Fibroblast of pulmonary artery (primary cell): ENCODE measurements around the gene DYNLT3.

ENCODE experiments used
- DNase-seq: peaks from one replicate; pipeline ENCODE4 v3.0.0-alpha.2; 2010; ENCODE audit warnings: low read depth
- H3K4me3 ChIP-seq: replicated peaks from 2 replicates; pipeline ENCODE4 v1.5.1; 2011; ENCODE audit warnings: low read depth, mild to moderate bottlenecking, control low read depth, low read length, moderate library complexity
- TF ChIP-seq, protein P1 (sequence below): IDR thresholded peaks from 2 replicates; pipeline ENCODE4 v1.5.1; 2011; ENCODE audit warnings: mild to moderate bottlenecking, control low read depth, low read length, inconsistent platforms; ENCODE audit errors: missing control alignments

The DYNLT3 gene

DNA sequence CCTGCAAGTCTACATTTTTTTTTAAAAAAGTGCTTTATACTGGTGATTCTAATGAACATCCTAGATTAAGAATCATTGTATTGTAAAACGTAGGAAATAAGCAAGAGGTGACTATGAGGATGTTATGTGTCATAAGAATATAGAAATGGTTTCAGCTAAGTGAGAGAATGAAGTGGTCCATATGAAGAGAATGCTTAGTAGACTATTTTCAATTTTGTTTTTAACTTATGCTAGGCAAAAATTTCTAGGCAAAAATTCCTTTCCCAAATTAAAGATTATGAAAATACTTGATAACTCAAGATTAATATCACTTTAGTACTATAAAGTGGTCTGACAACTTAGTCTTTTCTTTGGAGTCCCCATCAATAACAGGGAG, 825 bp downstream of the DYNLT3 start:
- DNase-seq = no peak

DNA sequence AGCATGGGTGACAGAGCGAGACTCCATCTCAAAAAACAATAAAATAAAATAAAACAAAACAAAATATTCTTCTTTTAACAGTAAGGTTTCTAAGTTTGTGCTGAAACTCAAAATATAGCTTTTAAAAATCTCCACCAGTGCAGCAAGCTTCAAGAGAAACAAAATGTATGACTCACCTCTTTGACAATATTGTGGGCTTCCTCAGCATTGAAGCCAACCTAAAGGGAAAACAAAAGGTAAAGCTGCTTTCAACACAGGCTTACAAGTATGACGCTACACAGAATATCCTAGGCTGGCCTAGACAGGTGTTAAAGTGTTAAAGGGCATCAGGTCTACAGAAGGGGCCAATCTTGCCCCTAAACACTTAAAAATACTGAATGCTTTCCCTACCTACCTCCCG, 1.2 kb downstream of the DYNLT3 start:
- H3K4me3 ChIP-seq = peak overlapping the region; percentile 68
- no peak for DNase-seq
- TF ChIP-seq, protein P1, sequence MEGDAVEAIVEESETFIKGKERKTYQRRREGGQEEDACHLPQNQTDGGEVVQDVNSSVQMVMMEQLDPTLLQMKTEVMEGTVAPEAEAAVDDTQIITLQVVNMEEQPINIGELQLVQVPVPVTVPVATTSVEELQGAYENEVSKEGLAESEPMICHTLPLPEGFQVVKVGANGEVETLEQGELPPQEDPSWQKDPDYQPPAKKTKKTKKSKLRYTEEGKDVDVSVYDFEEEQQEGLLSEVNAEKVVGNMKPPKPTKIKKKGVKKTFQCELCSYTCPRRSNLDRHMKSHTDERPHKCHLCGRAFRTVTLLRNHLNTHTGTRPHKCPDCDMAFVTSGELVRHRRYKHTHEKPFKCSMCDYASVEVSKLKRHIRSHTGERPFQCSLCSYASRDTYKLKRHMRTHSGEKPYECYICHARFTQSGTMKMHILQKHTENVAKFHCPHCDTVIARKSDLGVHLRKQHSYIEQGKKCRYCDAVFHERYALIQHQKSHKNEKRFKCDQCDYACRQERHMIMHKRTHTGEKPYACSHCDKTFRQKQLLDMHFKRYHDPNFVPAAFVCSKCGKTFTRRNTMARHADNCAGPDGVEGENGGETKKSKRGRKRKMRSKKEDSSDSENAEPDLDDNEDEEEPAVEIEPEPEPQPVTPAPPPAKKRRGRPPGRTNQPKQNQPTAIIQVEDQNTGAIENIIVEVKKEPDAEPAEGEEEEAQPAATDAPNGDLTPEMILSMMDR = no peak

More for the DNA sequence above, 825 bp downstream of the DYNLT3 start:
- H3K4me3 ChIP-seq = peak overlapping the region; percentile 68
- TF ChIP-seq, protein P1 = no peak

DNA sequence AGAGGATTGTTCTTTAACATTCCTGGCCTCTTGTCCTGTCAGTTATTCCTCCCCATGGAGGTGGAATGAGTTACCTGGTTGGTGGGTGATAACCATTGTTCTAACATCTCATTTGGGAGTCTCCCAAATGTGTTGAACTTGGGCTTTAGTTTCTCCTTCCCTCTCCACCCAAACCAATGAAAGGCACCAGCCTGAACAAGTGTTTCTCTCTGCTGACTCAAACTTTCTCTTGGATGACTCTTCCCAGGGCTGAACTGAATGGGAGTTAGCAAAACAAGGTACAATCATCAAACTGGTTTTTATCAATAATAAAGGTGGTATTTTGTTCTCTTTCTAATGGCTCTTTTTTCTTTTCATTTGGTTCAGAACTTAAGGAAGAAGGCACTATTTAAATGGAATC, 2.7 kb downstream of the DYNLT3 start:
- TF ChIP-seq, protein P1 = no peak
- DNase-seq = no peak
- H3K4me3 ChIP-seq = no peak overlapping the region

DNA sequence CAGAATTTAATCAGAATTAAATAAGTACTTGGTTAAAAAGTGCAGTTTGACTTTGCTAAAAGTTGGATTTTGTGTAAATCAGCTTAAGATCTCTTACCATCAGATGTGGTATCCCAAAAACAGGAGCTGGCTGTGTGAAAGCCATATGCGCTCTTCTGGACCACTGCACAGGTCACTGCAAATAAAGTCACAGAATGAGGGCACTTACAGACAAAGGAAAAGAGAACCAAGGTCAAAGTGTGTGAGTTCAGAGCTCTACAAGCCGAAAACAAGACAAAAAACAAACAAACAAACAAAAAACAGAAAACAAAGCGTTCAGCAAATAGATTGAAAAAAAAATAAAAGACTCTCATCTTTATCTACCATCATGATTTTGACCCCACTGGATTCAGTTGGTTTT, 6.4 kb downstream of the DYNLT3 start:
- no peak overlapping the region for H3K4me3 ChIP-seq
- no peak for DNase-seq
- TF ChIP-seq, protein P1 = no peak

DNA sequence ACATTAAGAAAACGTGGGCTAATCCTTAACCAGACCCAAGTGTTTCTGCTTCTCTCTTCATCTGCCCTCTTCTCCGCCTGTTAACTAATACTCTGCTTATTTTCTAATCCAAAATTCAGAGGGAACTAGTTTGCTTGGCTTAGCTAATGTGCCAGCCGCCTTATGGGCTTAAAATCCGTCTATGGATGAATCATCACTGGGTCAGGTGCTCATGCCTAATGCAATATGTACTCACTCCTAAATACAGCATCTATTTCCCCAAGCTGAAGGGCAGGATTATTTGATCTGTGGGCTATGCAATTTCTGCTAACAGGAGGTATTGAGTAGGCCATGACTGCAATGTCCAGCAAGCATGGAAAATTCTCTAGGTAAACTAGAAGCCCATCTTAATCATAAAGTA, 12.4 kb downstream of the DYNLT3 start:
- TF ChIP-seq, protein P1 = no peak
- no peak for DNase-seq
- H3K4me3 ChIP-seq = no peak overlapping the region

DNA sequence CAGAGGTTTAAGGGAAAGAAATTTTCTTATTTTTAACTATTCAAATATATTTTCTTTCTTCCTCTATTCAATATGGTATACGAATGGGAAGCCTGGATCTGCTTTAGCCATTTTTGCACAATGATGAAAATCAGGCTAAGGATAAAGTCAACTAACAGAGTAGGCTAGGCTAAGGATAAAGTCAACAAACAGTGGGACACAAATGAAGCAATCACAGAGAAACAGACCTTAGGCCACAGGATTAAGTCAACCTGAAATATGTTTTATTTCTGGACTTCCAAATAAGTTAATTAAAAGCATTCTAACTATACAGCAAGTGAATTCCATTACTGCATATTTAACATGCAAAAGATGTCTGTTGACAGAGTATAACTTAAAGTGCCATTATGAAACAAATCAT, 17.0 kb downstream of the DYNLT3 start:
- no peak overlapping the region for H3K4me3 ChIP-seq
- TF ChIP-seq, protein P1 = no peak
- no peak for DNase-seq

DNA sequence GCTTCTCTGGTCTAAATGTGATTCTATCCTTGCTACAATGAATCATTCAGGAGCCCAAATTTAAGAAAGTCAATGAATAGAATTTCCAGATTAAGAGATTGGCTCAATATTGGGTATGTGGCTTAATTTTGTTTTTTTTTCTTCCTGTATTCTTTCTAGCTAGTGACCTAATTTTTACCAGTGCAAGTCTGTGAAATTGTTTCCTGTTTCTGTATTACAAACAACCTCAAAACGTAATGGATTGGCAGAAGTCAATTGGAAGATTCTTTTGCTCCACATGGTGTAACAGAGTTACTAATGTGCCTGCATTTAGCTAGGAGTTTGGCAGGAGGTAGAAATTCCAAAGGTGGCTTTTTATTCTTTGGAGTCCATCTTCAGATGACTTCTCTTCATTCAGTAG, 17.6 kb downstream of the DYNLT3 start:
- TF ChIP-seq, protein P1 = no peak
- no peak for DNase-seq
- no peak overlapping the region for H3K4me3 ChIP-seq
